Keratinocyte (primary cell): ENCODE data around the gene NRG3. TPM values are rescaled to one million over a fixed set of nuclear protein-coding genes. Genes with fewer than 3 reads are reported as not detected.

Source experiments
- DNase-seq: peaks from one replicate; pipeline ENCODE4 v3.0.0-alpha.2; 2011; ENCODE audit warnings: low read depth, missing footprints, low spot score
- FAIRE-seq: peaks from 2 replicates; lab custom pipeline; 2011; peaks lifted over from hg19 to GRCh38; lab: Jason Lieb, UNC
- H2AFZ ChIP-seq: 2 replicates; pipeline ENCODE4 v1.6.0; 2012; ENCODE audit warnings: low read length, control low read depth, inconsistent platforms; ENCODE audit not compliant: control insufficient read depth
- H3K27ac ChIP-seq: 2 replicates; pipeline ENCODE4 v1.5.1; 2011; ENCODE audit warnings: low read length; ENCODE audit not compliant: control insufficient read depth, insufficient read depth
- H3K27me3 ChIP-seq: 3 replicates; pipeline ENCODE4 v1.6.0; 2011; ENCODE audit warnings: low read length; ENCODE audit not compliant: control insufficient read depth, insufficient read depth; ENCODE audit errors: extremely low read depth
- H3K36me3 ChIP-seq, 2 experiments: 2 replicates in 1 of 2; 3 replicates in 1 of 2; pipeline ENCODE4 v1.5.1; 2011; ENCODE audit warnings: low read length in 2 of 2, mild to moderate bottlenecking in 1 of 2; ENCODE audit not compliant: control insufficient read depth in 2 of 2, insufficient read depth in 2 of 2; ENCODE audit errors: extremely low read depth in 1 of 2
- H3K4me1 ChIP-seq: 3 replicates; pipeline ENCODE4 v1.5.1; 2011; ENCODE audit warnings: low read length; ENCODE audit not compliant: control insufficient read depth, insufficient read depth; ENCODE audit errors: extremely low read depth
- H3K4me2 ChIP-seq: 3 replicates; pipeline ENCODE4 v1.6.0; 2011; ENCODE audit warnings: low read depth, low read length; ENCODE audit not compliant: control insufficient read depth, insufficient read depth; ENCODE audit errors: extremely low read depth
- H3K4me3 ChIP-seq, 3 experiments: fragments of 200-600 bp in 1 of 3; sonication (generic) in 1 of 3; 2 replicates in 2 of 3; 3 replicates in 1 of 3; pipeline ENCODE4 v1.5.1; 2011 to 2016; ENCODE audit warnings: low read length in 3 of 3, mild to moderate bottlenecking in 3 of 3, control low read depth in 2 of 3, inconsistent platforms in 1 of 3, low read depth in 1 of 3, mixed read lengths in 1 of 3, mixed run types in 1 of 3, moderate library complexity in 1 of 3; ENCODE audit not compliant: control insufficient read depth in 2 of 3, insufficient read depth in 2 of 3; ENCODE audit errors: extremely low read depth in 1 of 3
- H3K79me2 ChIP-seq: 2 replicates; pipeline ENCODE4 v1.6.0; 2012; ENCODE audit warnings: low read length; ENCODE audit not compliant: control insufficient read depth, insufficient read depth
- H3K9ac ChIP-seq: 3 replicates; pipeline ENCODE4 v1.6.0; 2011; ENCODE audit warnings: low read length; ENCODE audit not compliant: control insufficient read depth, insufficient read depth; ENCODE audit errors: extremely low read depth
- H3K9me1 ChIP-seq: 3 replicates; pipeline ENCODE4 v1.6.0; 2011; ENCODE audit warnings: low read length; ENCODE audit not compliant: control insufficient read depth, insufficient read depth; ENCODE audit errors: extremely low read depth
- H3K9me3 ChIP-seq: 2 replicates; pipeline ENCODE4 v1.5.1; 2012; ENCODE audit warnings: low read depth, low read length; ENCODE audit not compliant: control insufficient read depth
- H4K20me1 ChIP-seq: 3 replicates; pipeline ENCODE4 v1.6.0; 2011; ENCODE audit warnings: low read length; ENCODE audit not compliant: control insufficient read depth, insufficient read depth; ENCODE audit errors: extremely low read depth
- CTCF ChIP-seq, 3 experiments: IDR thresholded peaks in 1 of 3; conservative IDR thresholded peaks in 1 of 3; optimal IDR thresholded peaks in 1 of 3; 2 replicates in 2 of 3; 3 replicates in 1 of 3; pipeline versions ENCODE3 to v1.5.1; 2011; ENCODE audit warnings: low read length in 3 of 3, mild to moderate bottlenecking in 3 of 3, moderate library complexity in 2 of 3, control low read depth in 1 of 3, inconsistent platforms in 1 of 3; ENCODE audit not compliant: insufficient read depth in 2 of 3; ENCODE audit errors: extremely low read depth in 1 of 3
- EZH2 ChIP-seq: IDR thresholded peaks from one replicate; pipeline ENCODE4 v1.6.1; 2012; ENCODE audit warnings: inconsistent platforms, mild to moderate bottlenecking, low read length, moderate library complexity
- dilution Hi-C: fragments of 300-500 bp; cut with MboI; formaldehyde crosslinking; loops from one replicate; pipeline ENCODE4 v1.7.0; 2020; ENCODE audit warnings: low sequenced_read_pairs; ENCODE audit not compliant: extremely low pct_ligation_motif_present
- polyA plus RNA-seq, 5 experiments: library from polyadenylated mRNA; depleted of rRNA in 3 of 5; stranded (reverse) in 3 of 5; stranded (forward) in 1 of 5; unstranded in 1 of 5; fragments of >200 nt; gene quantifications; 1 replicate in 1 of 5; 2 replicates in 3 of 5; 3 replicates in 1 of 5; pipeline versions ENCODE4 v1.2.1 to v1.2.3, GENCODE V29; 2011 to 2012; ENCODE audit warnings: missing spikeins in 2 of 5, low read depth in 1 of 5, low replicate concordance in 1 of 5

Gene NRG3
- polyA plus RNA-seq, 1 donor (not counting 4 experiments of a cell fraction or from before 2014, with no cell fraction given) = not detected

- Histone ChIP-seq H3K4me2 (no peak overlapping the region), H2AFZ (no peak overlapping the region), H4K20me1 (no peaks in the 10 kb centered on the region), H3K36me3 (no peaks in the 10 kb centered on the region), H3K9me1 (no peaks in the 10 kb centered on the region), H3K27ac (no peak overlapping the region), H3K79me2 (no peaks in the 10 kb centered on the region), H3K4me1 (no peaks in the 10 kb centered on the region), H3K9me3 (no peaks in the 10 kb centered on the region), H3K9ac (no peak overlapping the region), H3K27me3 (no peaks in the 10 kb centered on the region), H3K4me3 (no peak overlapping the region)
- dilution Hi-C loops = no loop called here
- DNase-seq (no peak), FAIRE-seq (no peak)
- TF ChIP-seq EZH2 (no peak), CTCF (optimal IDR thresholded peaks at IDR 0.05 in 1 of 3, IDR thresholded peaks at IDR 0.05 in 1 of 3, conservative IDR thresholded peaks at IDR 0.05 in 1 of 3; ENCODE audit: extremely low read depth in 1 of 3, insufficient read depth in 2 of 3, low read length in 3 of 3) (no peak)
These were observed 34.5 kb downstream of the NRG3 start for GRCh38 chr10:81909453-81909852.

GRCh38 chr10:81911328-81911727 is 36.3 kb downstream of the NRG3 start:
- Histone ChIP-seq H3K9me3 (no peaks in the 10 kb centered on the region), H3K27me3 (no peaks in the 10 kb centered on the region), H4K20me1 (no peaks in the 10 kb centered on the region), H3K4me3 (no peak overlapping the region), H3K79me2 (no peaks in the 10 kb centered on the region), H3K27ac (no peak overlapping the region), H2AFZ (no peak overlapping the region), H3K36me3 (no peaks in the 10 kb centered on the region), H3K9me1 (no peaks in the 10 kb centered on the region), H3K9ac (no peak overlapping the region), H3K4me2 (no peak overlapping the region), H3K4me1 (no peaks in the 10 kb centered on the region)
- dilution Hi-C loops = no loop called here
- TF ChIP-seq EZH2 (no peak), CTCF (optimal IDR thresholded peaks at IDR 0.05 in 1 of 3, IDR thresholded peaks at IDR 0.05 in 1 of 3, conservative IDR thresholded peaks at IDR 0.05 in 1 of 3; ENCODE audit: extremely low read depth in 1 of 3, insufficient read depth in 2 of 3, low read length in 3 of 3) (no peak)
- DNase-seq (no peak), FAIRE-seq (no peak)
